Astrocyte of the cerebellum (primary cell): ENCODE data around the gene MKLN1.
"Not testable (repeated sequence)": the region's sequence is repeated elsewhere in the genome, so short reads cannot be mapped to it uniquely, and the experiment has no call there.

Experiments used
- DNase-seq: peaks from one replicate; pipeline ENCODE4 v3.0.0-alpha.2; 2011; ENCODE audit warnings: low read depth
- H3K4me3 ChIP-seq: 2 replicates; pipeline ENCODE4 v1.5.1; 2011; ENCODE audit warnings: mild to moderate bottlenecking, low read depth, low read length, moderate library complexity
- in situ Hi-C: cut with HindIII; loops from 2 replicates; pipeline ENCODE4 v1.10.0; 2017; ENCODE audit warnings: low sequenced_read_pairs
- TF ChIP-seq, protein P1 (sequence below): IDR thresholded peaks from 2 replicates; pipeline ENCODE4 v1.5.1; 2012; ENCODE audit warnings: low read length, low read depth, moderate library complexity, mild to moderate bottlenecking; ENCODE audit errors: missing control alignments

Gene MKLN1

DNA sequence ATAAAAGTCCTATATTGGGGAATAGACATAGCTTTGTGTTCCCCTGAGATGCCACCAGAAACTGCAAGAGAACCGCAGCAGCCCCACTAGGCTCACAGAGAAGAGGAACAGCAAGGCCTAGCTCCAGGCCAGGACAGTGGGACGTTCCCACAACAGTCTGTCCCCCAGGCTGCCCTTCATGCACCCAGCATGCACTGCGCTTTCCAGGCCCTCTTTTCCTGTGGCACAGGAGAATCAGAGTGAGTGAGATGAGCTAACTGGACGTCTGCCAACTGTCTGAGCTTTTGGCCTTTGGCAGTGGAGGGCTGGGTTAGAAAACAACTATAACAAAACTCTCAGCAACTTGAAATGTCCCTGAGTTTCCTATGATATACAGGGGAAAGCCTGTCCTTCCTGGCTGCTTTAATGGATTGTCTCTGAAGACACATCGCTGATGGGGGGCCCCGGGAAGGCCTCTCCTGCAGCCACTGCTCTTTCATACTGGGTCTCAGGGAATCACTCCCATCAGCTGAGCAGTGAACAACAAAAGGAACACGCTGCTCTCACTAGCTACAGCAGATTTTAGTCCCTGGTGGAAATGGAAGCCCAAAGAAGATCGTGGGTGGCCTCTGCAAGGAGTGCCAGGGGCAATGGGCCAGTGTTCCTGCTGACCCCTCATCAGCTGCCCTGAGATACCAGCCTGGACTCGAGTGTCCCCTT is 175.3 kb downstream of the MKLN1 start:
- in situ Hi-C loops, result no loop called here
- H3K4me3 ChIP-seq, result no peak overlapping the region
- no peak for DNase-seq
- TF ChIP-seq, protein P1, sequence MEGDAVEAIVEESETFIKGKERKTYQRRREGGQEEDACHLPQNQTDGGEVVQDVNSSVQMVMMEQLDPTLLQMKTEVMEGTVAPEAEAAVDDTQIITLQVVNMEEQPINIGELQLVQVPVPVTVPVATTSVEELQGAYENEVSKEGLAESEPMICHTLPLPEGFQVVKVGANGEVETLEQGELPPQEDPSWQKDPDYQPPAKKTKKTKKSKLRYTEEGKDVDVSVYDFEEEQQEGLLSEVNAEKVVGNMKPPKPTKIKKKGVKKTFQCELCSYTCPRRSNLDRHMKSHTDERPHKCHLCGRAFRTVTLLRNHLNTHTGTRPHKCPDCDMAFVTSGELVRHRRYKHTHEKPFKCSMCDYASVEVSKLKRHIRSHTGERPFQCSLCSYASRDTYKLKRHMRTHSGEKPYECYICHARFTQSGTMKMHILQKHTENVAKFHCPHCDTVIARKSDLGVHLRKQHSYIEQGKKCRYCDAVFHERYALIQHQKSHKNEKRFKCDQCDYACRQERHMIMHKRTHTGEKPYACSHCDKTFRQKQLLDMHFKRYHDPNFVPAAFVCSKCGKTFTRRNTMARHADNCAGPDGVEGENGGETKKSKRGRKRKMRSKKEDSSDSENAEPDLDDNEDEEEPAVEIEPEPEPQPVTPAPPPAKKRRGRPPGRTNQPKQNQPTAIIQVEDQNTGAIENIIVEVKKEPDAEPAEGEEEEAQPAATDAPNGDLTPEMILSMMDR, result no peak

DNA sequence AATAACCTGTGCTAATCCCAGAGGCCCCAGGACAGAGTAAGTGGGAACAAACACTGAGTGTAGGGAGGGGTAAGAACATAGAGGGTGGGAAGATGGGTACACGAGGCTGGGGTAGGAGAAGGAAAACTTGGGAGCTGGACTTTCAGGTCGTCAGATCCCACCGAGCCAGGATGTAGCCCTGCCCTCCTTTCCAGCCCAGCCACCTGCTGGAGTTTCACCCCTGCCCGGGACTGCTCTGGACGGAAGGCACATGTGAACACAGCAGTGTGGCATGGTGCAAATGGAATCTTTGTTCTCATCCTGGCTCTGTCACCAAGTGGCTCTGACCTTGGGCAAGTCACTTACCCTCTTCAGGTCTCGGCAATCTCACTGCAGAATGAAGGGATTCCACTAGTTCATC is 176.0 kb downstream of the MKLN1 start:
- no peak overlapping the region for H3K4me3 ChIP-seq
- in situ Hi-C loops, result no loop called here
- no peak for DNase-seq
- TF ChIP-seq, protein P1, result no peak

DNA sequence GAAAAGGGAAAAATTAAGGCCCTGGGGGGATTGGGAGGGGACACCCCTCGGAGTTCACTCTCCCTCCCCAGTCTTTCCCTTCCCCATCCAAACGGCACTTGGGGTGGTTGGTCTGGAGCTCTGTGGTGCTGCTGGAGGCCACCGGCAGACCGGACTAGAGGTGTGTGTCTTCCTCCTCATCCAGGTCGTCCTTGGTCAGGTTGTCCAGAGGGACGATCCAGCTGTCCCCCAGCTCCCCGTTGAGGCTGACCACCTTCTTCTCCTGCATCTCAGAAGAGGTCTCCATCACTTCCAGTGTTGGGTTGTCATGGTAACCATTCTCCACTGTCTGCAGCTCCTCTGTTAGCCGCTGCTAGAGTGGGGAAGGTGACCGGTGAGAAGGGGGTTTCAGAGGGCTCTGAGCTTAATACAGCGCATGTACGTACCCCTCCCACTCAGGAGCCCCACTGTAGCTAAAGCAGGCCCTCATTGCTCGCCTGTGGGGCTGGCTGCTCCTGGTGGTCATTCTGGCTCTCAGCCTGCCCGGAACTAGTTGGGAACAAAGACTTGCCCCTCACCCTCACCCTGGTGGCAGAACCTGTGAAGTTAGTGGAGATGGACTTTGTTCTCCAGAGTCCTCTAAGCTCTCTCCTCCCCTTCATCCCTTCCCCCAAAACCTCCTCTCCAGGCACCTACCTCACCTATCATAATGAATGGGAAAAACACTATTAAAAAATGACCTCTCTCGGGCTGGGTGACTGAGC is 176.7 kb downstream of the MKLN1 start:
- TF ChIP-seq, protein P1, result no peak
- no peak overlapping the region for H3K4me3 ChIP-seq
- in situ Hi-C loops, result no loop called here
- no peak for DNase-seq

DNA sequence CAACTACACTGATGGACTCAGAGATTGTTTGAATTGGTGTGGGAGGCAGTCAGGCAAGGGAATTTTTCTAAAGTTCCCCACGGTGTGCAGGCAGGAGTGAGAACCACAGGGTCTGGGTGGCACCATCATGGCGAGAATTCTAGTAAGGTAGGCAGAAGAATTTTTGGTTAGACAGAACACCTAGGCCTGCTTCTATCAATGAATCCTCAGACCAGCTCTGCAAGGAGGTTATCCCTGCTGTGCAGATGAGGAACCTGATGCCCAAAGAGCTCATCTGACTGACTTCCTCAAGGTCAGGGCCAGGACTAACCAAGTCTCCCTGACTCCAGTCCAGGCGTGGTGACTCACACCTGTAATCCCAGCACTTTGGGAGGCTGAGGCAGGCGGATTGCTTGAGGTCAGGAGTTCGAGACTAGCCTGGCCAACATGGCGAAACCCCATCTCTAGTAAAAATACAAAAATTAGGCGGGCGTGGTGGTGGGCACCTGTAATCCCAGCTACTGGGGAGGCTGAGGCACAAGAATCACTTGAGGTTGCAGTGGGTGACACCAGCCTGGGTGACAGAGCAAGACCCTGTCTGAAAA is 177.5 kb downstream of the MKLN1 start:
- H3K4me3 ChIP-seq, in situ Hi-C loops, DNase-seq: not testable (repeated sequence)

DNA sequence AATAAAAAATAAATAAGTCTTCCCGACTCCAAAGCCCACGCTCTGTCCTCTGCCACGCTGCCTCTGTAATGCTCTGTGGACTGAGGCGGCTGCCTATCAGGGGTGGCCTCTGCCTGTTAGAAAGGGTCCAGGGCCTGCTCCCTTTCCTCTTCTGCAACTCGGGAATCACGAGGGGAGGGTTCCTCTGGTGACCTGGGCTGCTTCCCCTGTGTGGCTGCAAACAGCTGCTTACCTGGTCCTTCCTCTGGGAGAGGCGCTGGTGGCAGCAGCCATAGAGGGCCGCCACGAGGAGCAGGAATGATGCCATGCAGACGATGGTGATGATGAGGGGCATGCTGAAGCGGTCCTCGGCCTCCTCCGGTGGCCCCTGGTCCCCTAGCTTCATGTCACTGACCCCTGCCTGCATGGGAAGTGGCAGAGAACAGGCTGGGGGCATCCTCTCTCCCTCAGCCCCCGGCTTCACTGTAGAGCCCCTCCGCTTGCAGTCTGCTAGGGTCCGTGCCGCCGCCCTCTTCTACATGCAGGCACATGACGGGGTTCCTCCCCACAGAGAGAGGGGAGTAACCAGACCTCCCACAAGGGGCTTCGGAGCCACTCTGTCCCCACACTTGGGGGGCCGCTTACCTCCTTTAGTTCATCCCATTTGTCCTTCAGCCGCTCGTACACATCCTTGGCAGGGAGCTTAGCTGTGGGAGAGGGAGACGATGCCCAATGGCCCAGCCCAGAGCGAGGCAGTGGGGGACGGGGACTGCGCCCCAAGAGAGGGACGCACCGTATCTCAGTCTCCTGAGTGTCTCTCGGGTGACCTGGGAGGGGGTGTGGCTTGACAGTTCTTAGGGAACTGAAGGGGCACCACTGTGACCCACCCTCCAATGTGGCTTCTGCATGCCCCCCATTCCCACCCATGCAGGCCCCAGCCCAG is 178.2 kb downstream of the MKLN1 start:
- TF ChIP-seq, protein P1, result no peak
- no peak overlapping the region for H3K4me3 ChIP-seq
- in situ Hi-C loops, result no loop called here
- DNase-seq, result no peak

DNA sequence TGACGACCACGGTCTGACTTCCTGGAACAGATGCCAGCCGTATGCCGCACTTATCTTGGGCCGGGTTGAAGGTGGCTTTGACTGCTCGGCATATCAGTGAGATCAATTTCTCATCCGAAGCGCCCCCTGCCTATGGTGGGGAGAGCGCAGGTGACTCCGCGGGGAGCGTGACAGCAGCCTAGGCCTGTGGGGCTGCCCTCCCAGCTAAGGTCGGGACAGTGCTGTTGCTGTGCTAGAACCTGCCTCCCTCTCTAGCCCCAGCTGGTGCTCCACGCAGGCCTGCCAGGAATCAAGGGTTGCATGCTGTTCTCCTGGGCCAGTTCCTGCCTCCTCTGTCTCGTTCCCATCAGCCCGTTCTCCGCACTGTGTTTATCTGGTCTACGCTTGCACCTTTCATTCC is 178.9 kb downstream of the MKLN1 start:
- H3K4me3 ChIP-seq, result no peak overlapping the region
- TF ChIP-seq, protein P1, result no peak
- in situ Hi-C loops, result no loop called here
- no peak for DNase-seq
